Ascending aorta (tissue), 2 donors: ENCODE results near the gene ENOX2. TPM values are rescaled to one million over a fixed set of nuclear protein-coding genes. Genes with fewer than 3 reads are reported as not detected.

Experiments used
- DNase-seq, 2 donors: peaks; one replicate each; pipeline ENCODE4 v3.0.0-alpha.2; 2019; ENCODE audit warnings: low spot score in 2 of 2
- H3K27ac ChIP-seq, 2 donors: fragments of 200-600 bp; sonication (generic); one replicate each; pipeline ENCODE4 v1.5.1; 2016 to 2017; ENCODE audit warnings: mild to moderate bottlenecking in 1 of 2
- H3K27me3 ChIP-seq: fragments of 200-600 bp; sonication (generic); one replicate; pipeline ENCODE4 v1.5.1; 2017
- H3K36me3 ChIP-seq, 2 donors: fragments of 200-600 bp; sonication (generic); one replicate each; pipeline ENCODE4 v1.5.1; 2016
- H3K4me1 ChIP-seq, 2 donors: fragments of 200-600 bp; sonication (generic); one replicate each; pipeline ENCODE4 v1.5.1; 2016 to 2017; ENCODE audit warnings: mild to moderate bottlenecking in 1 of 2
- H3K4me3 ChIP-seq, 2 donors: fragments of 200-600 bp; sonication (generic); one replicate each; pipeline ENCODE4 v1.5.1; 2016 to 2017; ENCODE audit warnings: mild to moderate bottlenecking in 1 of 2
- H3K9me3 ChIP-seq, 2 donors: fragments of 200-600 bp; sonication (generic); one replicate each; pipeline ENCODE4 v1.5.1; 2016
- intact Hi-C: fragments of 100-400 bp; cut with DNase I; formaldehyde crosslinking; loops from one replicate; pipeline ENCODE4 v1.15.1; 2023
- total RNA-seq: library from RNA; depleted of rRNA; stranded (reverse); fragments of >200 nt; gene quantifications from one replicate; pipeline ENCODE4 v1.1.0, GENCODE V29; 2016
- TF ChIP-seq, protein P1 (sequence below), 3 experiments: fragments of 200-600 bp in 2 of 3; fragments of 450-650 bp in 1 of 3; sonication (generic) in 2 of 3; IDR thresholded peaks; one replicate each; pipeline ENCODE4 v1.5.1; 2016 to 2019; ENCODE audit warnings: antibody characterized with exemption in 3 of 3, mild to moderate bottlenecking in 1 of 3, moderate library complexity in 1 of 3

Gene ENOX2
- total RNA-seq, 1 donor from 2014 or later = 2.0 TPM

DNA sequence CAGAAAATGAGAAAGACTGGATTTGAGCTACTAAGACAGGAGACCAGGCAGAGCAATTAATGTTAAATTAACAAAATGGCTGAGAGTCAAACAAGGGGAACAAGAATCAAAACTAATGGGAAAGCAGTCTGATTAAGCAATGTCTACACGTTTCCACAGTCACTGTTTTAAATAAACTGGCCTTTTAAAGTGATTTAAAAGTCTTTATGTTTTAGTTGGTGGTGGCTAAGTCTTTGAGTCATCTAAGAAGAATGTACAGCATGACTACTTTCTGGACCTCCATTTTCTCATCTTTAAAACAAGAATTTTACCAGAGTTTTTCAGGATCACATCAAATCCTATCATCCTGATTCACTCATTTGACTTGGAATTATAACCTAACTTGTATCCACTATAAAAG, 233.8 kb downstream of the ENOX2 start:
- intact Hi-C loops = loop anchor here (2.0 kb wide), 1 partner anchor 36 kb away; no protein-coding TSS in a partner anchor
- no peak for DNase-seq
- TF ChIP-seq, protein P1, sequence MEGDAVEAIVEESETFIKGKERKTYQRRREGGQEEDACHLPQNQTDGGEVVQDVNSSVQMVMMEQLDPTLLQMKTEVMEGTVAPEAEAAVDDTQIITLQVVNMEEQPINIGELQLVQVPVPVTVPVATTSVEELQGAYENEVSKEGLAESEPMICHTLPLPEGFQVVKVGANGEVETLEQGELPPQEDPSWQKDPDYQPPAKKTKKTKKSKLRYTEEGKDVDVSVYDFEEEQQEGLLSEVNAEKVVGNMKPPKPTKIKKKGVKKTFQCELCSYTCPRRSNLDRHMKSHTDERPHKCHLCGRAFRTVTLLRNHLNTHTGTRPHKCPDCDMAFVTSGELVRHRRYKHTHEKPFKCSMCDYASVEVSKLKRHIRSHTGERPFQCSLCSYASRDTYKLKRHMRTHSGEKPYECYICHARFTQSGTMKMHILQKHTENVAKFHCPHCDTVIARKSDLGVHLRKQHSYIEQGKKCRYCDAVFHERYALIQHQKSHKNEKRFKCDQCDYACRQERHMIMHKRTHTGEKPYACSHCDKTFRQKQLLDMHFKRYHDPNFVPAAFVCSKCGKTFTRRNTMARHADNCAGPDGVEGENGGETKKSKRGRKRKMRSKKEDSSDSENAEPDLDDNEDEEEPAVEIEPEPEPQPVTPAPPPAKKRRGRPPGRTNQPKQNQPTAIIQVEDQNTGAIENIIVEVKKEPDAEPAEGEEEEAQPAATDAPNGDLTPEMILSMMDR (IDR thresholded peaks at IDR 0.05) = no peak
- Histone ChIP-seq H3K4me3 (no peak overlapping the region), H3K36me3 (no peaks in the 10 kb centered on the region), H3K4me1 (peaks cover 0 to 8% of the 10 kb centered on the region in 2 donors), H3K27me3 (no peaks in the 10 kb centered on the region), H3K27ac (peak overlapping the region; percentile 41 to 71), H3K9me3 (peaks cover 3 to 12% of the 10 kb centered on the region in 2 donors)

DNA sequence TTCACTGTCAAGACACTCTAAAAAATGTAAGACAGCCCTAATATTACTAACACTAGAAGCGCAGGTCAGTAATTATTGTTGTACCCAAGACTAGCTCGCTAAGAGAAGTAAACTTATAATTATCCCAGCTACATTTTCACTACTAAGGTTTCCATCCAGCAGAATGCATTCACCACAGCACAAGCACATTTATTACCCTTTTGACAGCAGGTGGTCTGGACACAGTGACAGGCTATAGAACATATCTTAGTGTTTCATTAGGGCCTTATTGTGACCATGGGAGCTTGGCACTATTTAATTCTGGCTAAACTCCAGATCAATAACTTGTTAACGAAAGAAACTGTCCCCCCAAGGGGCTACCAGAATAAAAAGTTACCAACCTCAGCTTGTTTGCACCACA, 237.7 kb downstream of the ENOX2 start:
- intact Hi-C loops = no loop called here
- no peaks in the 10 kb centered on the region for H3K4me1 ChIP-seq
- no peak overlapping the region for H3K4me3 ChIP-seq
- H3K9me3 ChIP-seq = no peaks in the 10 kb centered on the region
- no peaks in the 10 kb centered on the region for H3K27me3 ChIP-seq
- no peak for DNase-seq
- TF ChIP-seq, protein P1 (IDR thresholded peaks at IDR 0.05) = no peak
- H3K27ac ChIP-seq = no peak overlapping the region
- no peaks in the 10 kb centered on the region for H3K36me3 ChIP-seq

DNA sequence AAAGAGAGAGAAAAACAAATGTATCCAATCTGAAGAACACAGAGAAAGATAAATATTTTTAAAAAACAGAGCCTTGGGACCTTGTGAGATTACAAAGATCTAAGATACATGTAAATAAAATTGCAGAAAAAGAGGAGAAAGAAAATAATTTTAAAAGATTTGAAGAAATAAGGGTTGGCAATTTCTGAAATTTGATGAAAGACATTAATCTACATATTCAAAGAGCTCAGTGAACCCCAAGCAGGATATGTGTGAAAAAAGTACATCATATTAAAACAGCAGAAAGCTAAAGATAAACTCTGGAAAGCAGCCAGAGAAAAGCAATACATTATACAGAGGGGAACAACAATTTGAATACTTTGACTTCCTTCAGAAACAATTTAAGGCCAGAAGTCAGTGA, 244.7 kb downstream of the ENOX2 start:
- H3K9me3 ChIP-seq = peaks cover 0 to 8% of the 10 kb centered on the region in 2 donors
- no peaks in the 10 kb centered on the region for H3K36me3 ChIP-seq
- H3K27ac ChIP-seq = no peak overlapping the region
- no peak for DNase-seq
- H3K4me1 ChIP-seq = no peaks in the 10 kb centered on the region
- intact Hi-C loops = no loop called here
- H3K27me3 ChIP-seq = no peaks in the 10 kb centered on the region
- no peak overlapping the region for H3K4me3 ChIP-seq
- TF ChIP-seq, protein P1 (IDR thresholded peaks at IDR 0.05) = no peak

DNA sequence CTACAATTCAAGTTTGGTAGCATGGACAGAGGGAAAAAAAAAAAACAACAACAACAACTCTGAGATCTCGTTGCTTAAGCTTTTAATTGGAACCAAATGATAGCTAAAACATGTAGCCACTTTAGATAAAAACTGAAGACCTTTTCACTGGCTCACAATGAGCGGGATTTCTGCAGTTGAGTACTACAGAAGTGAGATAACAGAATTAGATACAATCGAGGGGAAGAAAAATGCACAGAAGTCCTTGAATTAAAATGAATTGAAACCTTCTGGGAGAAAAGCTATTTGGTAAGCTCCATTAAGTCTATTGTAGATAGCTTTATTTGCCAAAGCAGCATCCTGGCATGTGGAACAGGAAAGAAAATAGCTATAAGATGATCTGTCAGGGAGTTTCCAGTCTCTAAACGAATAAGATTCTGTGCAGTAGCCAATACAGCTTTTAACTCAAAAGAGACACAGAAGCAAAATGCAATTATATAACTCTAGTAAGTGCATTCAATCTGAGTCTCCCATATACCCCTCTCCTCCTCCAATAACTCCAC, 248.5 kb downstream of the ENOX2 start:
- Histone ChIP-seq H3K9me3 (peaks cover 0 to 8% of the 10 kb centered on the region in 2 donors), H3K4me1 (no peaks in the 10 kb centered on the region), H3K27ac (no peak overlapping the region), H3K4me3 (no peak overlapping the region), H3K27me3 (no peaks in the 10 kb centered on the region), H3K36me3 (no peaks in the 10 kb centered on the region)
- TF ChIP-seq, protein P1 (IDR thresholded peaks at IDR 0.05) = no peak
- intact Hi-C loops = no loop called here
- no peak for DNase-seq

DNA sequence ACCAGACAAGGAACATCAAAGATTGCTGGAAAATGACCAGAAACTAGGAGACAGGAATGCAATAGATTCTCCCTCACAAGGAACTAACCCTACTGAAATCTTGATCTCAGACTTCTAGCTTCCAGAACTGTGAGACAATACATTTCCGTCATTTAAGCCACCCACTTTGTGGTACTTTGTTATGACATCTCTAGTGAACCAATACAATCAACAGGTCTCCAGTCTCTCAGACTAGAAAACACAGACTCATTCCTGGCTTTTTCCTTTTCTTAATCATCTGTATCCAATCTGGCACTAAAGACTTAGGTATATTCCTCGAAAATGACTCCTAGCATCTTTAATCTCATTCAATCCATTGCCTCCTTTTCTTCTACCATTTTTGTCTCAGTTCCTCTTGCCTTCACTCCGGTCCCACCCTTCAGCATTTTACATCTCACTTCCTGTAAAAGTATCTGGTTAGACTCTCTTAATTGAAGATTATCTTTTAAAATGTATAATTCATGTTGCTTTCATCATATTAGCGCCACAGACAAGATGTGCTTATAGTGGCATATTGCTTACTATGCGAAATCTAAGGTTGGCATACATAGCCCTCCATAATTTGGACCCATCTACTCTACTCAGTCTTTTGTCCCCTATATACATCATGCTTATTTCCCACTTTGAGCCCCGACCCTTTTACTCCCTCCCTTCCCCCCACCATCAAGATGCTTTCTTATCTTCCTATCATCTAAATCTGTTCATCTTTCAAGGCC, 250.0 kb downstream of the ENOX2 start:
- Histone ChIP-seq H3K9me3 (no peaks in the 10 kb centered on the region), H3K4me3 (no peak overlapping the region), H3K27me3 (no peaks in the 10 kb centered on the region), H3K36me3 (no peaks in the 10 kb centered on the region), H3K27ac (no peak overlapping the region), H3K4me1 (no peaks in the 10 kb centered on the region)
- TF ChIP-seq, protein P1 (IDR thresholded peaks at IDR 0.05) = no peak
- no peak for DNase-seq
- intact Hi-C loops = no loop called here
